ENCODE results near the gene ARFRP1. TPM values are rescaled to one million over a fixed set of nuclear protein-coding genes. Genes with fewer than 3 reads are reported as not detected.

The ARFRP1 gene
- polyA plus RNA-seq, 1 experiment = 23.8 TPM

DNA sequence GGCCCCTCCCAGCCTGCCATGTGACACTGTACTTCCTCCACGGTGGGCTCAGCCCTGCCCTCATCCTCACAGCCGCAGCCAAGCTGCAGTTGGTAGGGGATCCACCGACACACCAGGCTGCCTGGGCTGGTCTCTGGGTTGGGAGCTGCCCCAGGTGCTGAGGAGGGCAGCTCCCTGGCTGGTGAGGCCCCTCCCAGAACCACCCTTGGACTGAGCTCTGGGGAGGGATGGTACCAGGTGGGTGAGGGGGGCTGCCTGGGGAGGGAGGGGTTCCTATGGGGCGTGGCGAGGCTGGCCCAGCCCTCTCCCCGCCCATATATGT lies 11.5 kb downstream of the ARFRP1 start:
- H3K27ac ChIP-seq (ENCODE audit: low read depth, low read length) = no peak overlapping the region
- no peaks in the 10 kb centered on the region; the same call in 1 of the 2 replicates for H3K9me3 ChIP-seq (ENCODE audit: control insufficient read depth, insufficient read depth, low read length)
- TF ChIP-seq, protein P1, sequence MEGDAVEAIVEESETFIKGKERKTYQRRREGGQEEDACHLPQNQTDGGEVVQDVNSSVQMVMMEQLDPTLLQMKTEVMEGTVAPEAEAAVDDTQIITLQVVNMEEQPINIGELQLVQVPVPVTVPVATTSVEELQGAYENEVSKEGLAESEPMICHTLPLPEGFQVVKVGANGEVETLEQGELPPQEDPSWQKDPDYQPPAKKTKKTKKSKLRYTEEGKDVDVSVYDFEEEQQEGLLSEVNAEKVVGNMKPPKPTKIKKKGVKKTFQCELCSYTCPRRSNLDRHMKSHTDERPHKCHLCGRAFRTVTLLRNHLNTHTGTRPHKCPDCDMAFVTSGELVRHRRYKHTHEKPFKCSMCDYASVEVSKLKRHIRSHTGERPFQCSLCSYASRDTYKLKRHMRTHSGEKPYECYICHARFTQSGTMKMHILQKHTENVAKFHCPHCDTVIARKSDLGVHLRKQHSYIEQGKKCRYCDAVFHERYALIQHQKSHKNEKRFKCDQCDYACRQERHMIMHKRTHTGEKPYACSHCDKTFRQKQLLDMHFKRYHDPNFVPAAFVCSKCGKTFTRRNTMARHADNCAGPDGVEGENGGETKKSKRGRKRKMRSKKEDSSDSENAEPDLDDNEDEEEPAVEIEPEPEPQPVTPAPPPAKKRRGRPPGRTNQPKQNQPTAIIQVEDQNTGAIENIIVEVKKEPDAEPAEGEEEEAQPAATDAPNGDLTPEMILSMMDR (IDR thresholded peaks at IDR 0.05; ENCODE audit: low read depth, low read length) = no peak
- DNase-seq (ENCODE audit: low read depth, low spot score) = no peak
- H3K27me3 ChIP-seq (ENCODE audit: control insufficient read depth, insufficient read depth, low read length) = no peaks in the 10 kb centered on the region
- ChIA-PET CTCF (no interaction called here), POLR2A (interaction anchor here (0.9 to 1.5 kb wide), 2 partner anchors 10 to 44 kb away, joined by 4 read pairs; no protein-coding TSS in a partner anchor)
- H3K4me3 ChIP-seq (ENCODE audit: low read depth, low read length) = peak overlapping the region; percentile 36; the same call in 1 of the 2 replicates

DNA sequence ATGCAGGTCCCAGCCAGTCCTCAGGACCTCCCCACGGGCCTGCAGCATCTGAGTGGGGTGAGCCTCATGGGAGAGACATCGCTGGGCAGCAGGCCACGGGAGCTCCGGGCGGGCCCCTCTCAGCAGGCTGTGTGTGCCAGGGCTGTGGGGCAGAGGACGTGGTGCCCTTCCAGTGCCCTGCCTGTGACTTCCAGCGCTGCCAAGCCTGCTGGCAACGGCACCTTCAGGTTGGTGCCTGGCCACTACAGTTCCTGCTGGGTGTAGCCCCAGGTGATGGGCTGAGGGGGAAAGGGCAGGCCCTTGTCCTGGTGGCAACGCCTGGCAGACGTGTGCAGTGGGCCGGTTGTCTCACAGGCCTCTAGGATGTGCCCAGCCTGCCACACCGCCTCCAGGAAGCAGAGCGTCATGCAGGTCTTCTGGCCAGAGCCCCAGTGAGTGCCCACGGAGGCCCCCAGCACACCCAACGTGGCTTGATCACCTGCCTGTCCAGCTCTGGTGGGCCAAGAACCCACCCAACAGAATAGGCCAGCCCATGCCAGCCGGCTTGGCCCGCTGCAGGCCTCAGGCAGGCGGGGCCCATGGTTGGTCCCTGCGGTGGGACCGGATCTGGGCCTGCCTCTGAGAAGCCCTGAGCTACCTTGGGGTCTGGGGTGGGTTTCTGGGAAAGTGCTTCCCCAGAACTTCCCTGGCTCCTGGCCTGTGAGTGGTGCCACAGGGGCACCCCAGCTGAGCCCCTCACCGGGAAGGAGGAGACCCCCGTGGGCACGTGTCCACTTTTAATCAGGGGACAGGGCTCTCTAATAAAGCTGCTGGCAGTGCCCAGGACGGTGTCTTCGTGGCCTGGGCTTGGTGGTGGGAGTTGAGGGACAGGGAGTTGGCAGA lies 12.1 kb downstream of the ARFRP1 start:
- H3K4me3 ChIP-seq (ENCODE audit: low read depth, low read length) = no peak overlapping the region
- no peak for DNase-seq (ENCODE audit: low read depth, low spot score)
- ChIA-PET CTCF (no interaction called here), POLR2A (interaction anchor here (0.7 to 1.5 kb wide), 3 partner anchors 9 to 45 kb away, joined by 3 to 4 read pairs (median 4); no protein-coding TSS in a partner anchor)
- no peaks in the 10 kb centered on the region; the same call in 1 of the 2 replicates for H3K9me3 ChIP-seq (ENCODE audit: control insufficient read depth, insufficient read depth, low read length)
- no peaks in the 10 kb centered on the region for H3K27me3 ChIP-seq (ENCODE audit: control insufficient read depth, insufficient read depth, low read length)
- H3K27ac ChIP-seq (ENCODE audit: low read depth, low read length) = no peak overlapping the region
- TF ChIP-seq, protein P1 (IDR thresholded peaks at IDR 0.05; ENCODE audit: low read depth, low read length) = no peak

DNA sequence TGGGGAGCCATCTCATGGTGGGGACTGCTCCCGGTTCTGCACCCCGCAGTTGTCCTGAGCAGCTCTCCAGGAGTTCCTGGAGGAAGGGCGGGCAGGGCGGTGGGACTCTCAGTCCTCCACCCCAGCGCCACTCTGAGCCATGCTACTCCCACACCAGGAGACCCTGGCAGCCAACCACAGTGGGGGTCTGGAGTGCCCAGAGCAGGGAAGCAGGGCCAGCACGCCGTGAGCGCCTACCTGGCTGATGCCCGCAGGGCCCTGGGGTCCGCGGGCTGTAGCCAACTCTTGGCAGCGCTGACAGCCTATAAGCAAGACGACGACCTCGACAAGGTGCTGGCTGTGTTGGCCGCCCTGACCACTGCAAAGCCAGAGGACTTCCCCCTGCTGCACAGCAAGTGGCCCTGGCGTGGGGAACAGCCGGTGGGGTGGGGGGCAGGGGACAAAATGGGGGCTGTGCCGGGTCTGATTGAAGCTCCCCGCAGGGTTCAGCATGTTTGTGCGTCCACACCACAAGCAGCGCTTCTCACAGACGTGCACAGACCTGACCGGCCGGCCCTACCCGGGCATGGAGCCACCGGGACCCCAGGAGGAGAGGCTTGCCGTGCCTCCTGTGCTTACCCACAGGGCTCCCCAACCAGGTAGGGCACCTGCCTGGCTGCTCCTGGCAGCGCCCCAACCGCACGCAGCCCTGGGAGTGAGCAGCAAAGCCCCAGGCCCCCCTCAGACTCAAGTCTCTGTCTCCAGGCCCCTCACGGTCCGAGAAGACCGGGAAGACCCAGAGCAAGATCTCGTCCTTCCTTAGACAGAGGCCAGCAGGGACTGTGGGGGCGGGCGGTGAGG lies 13.0 kb downstream of the ARFRP1 start:
- CTCF ChIA-PET = no interaction called here
- TF ChIP-seq, protein P1 (IDR thresholded peaks at IDR 0.05; ENCODE audit: low read depth, low read length) = no peak
- DNase-seq (ENCODE audit: low read depth, low spot score) = no peak
- Histone ChIP-seq H3K27me3 (ENCODE audit: control insufficient read depth, insufficient read depth, low read length) (no peaks in the 10 kb centered on the region), H3K4me3 (ENCODE audit: low read depth, low read length) (no peak overlapping the region), H3K27ac (ENCODE audit: low read depth, low read length) (no peak overlapping the region), H3K9me3 (ENCODE audit: control insufficient read depth, insufficient read depth, low read length) (no peaks in the 10 kb centered on the region; the same call in 1 of the 2 replicates)
- POLR2A ChIA-PET = interaction anchor here (0.7 to 1.5 kb wide), 2 partner anchors 8 to 12 kb away, joined by 3 to 4 read pairs; no protein-coding TSS in a partner anchor

DNA sequence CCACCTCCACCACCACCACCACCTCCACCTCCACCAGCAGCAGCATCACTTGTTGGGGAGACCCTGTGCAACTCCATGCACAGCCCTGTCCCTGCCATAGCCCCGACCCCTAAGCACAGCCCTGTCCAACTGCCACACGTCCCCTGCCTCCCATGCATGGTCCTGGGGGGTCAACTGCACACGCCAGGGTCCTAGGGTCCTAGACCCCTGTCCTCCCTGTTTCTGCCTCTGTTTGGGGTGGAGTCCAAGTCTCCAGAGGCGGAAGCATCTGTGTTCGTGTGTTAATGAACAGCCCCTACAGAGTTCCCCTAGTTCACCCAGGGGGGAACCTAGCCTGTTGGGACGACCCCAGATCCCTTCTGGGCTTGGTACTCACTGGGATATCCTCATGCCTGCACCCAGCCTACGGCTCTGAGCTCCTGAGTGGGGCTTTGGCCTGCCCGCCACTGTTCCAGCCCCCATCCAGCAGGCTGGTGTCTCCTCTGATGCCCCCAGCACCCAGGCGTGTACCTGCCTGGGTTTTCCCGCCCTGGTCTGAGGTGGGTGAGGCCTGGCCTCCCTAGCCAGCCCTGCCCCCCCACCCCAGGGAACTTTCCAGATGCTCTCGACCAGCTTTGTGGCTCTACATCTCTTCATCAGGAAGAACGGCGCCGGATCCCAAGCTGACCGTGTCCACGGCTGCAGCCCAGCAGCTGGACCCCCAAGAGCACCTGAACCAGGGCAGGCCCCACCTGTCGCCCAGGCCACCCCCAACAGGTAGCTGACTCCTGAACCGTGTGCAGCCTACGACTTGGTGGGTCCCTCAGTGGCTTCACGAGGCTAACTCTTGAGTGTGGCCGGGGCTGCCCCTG lies 13.8 kb downstream of the ARFRP1 start:
- ChIA-PET CTCF (no interaction called here), POLR2A (interaction anchor here (0.6 kb wide), 1 partner anchor 17 kb away, joined by 4 read pairs; no protein-coding TSS in a partner anchor)
- no peak overlapping the region for H3K27ac ChIP-seq (ENCODE audit: low read depth, low read length)
- no peaks in the 10 kb centered on the region for H3K27me3 ChIP-seq (ENCODE audit: control insufficient read depth, insufficient read depth, low read length)
- H3K9me3 ChIP-seq (ENCODE audit: control insufficient read depth, insufficient read depth, low read length) = no peaks in the 10 kb centered on the region; the same call in 1 of the 2 replicates
- H3K4me3 ChIP-seq (ENCODE audit: low read depth, low read length) = no peak overlapping the region
- DNase-seq (ENCODE audit: low read depth, low spot score) = no peak
- TF ChIP-seq, protein P1 (IDR thresholded peaks at IDR 0.05; ENCODE audit: low read depth, low read length) = no peak
